HepG2 (cell line): ENCODE results near the gene TOX2. TPM values are rescaled to one million over a fixed set of nuclear protein-coding genes. Genes with fewer than 3 reads are reported as not detected.

Experiments
- CEBPB ChIP-seq: IDR thresholded peaks from 2 replicates; pipeline ENCODE4 v1.6.1; 2011; ENCODE audit warnings: low read depth, low read length, improper control_type of control experiment, borderline replicate concordance
- ELF1 ChIP-seq: sonication (generic); formaldehyde crosslinking; IDR thresholded peaks from 2 replicates; pipeline ENCODE4 v1.4.0; 2020; ENCODE audit warnings: missing genetic modification reagents
- FLYWCH1 ChIP-seq: sonication (generic); formaldehyde crosslinking; IDR thresholded peaks from 2 replicates; pipeline ENCODE4 v1.8.1; 2023; ENCODE audit warnings: mild to moderate bottlenecking, missing genetic modification reagents
- GABPA ChIP-seq, 2 experiments: IDR thresholded peaks; 2 replicates each; pipeline ENCODE4 v1.6.1; 2011 to 2016; ENCODE audit warnings: low read depth in 2 of 2, low read length in 1 of 2, missing biosample characterization in 1 of 2, missing genetic modification characterization in 1 of 2
- HNF4A ChIP-seq: sonication (generic); formaldehyde crosslinking; IDR thresholded peaks from 2 replicates; pipeline ENCODE4 v1.4.0; 2020; ENCODE audit warnings: missing genetic modification reagents
- HNRNPK ChIP-seq: fragments of 200-400 bp; formaldehyde crosslinking; IDR thresholded peaks from 2 replicates; pipeline ENCODE4 v1.6.1; 2018; ENCODE audit warnings: low read length, low read depth, moderate library complexity, mild to moderate bottlenecking; ENCODE audit not compliant: poor library complexity, severe bottlenecking
- ISX ChIP-seq: sonication (generic); formaldehyde crosslinking; conservative IDR thresholded peaks from 2 replicates; pipeline ENCODE4 v1.5.0; 2020; ENCODE audit warnings: missing genetic modification reagents
- KLF12 ChIP-seq: sonication (generic); formaldehyde crosslinking; IDR thresholded peaks from 2 replicates; pipeline ENCODE4 v1.4.0; 2020; ENCODE audit warnings: missing genetic modification reagents, borderline replicate concordance
- NFE2L2 ChIP-seq: fragments of 150-350 bp; IDR thresholded peaks from 2 replicates; pipeline ENCODE4 v1.6.1; 2014; ENCODE audit warnings: low read length
- NFKBIZ ChIP-seq: IDR thresholded peaks from 2 replicates; pipeline ENCODE4 v1.6.1; 2018; ENCODE audit warnings: missing genetic modification reagents, missing compliant biosample characterization
- NPAS2 ChIP-seq: sonication (generic); formaldehyde crosslinking; IDR thresholded peaks from 2 replicates; pipeline ENCODE4 v1.8.0; 2022; ENCODE audit warnings: mild to moderate bottlenecking, missing genetic modification reagents, borderline replicate concordance
- PAX8 ChIP-seq: sonication (generic); formaldehyde crosslinking; IDR thresholded peaks from 2 replicates; pipeline ENCODE4 v1.8.0; 2022; ENCODE audit warnings: mild to moderate bottlenecking, missing genetic modification reagents, borderline replicate concordance
- PBX2 ChIP-seq: IDR thresholded peaks from 2 replicates; pipeline ENCODE4 v1.6.1; 2016; ENCODE audit warnings: control low read depth
- STAG1 ChIP-seq: sonication (generic); formaldehyde crosslinking; IDR thresholded peaks from 2 replicates; pipeline ENCODE4 v1.4.0; 2020; ENCODE audit warnings: missing genetic modification reagents
- ZBTB14 ChIP-seq: sonication (generic); formaldehyde crosslinking; IDR thresholded peaks from 2 replicates; pipeline ENCODE4 v1.4.0; 2020; ENCODE audit warnings: missing genetic modification reagents
- ZEB1 ChIP-seq: IDR thresholded peaks from 2 replicates; pipeline ENCODE4 v1.6.1; 2012; ENCODE audit warnings: mild to moderate bottlenecking, low read depth, inconsistent platforms; ENCODE audit not compliant: insufficient replicate concordance
- ZNF317 ChIP-seq: sonication (generic); formaldehyde crosslinking; IDR thresholded peaks from 2 replicates; pipeline ENCODE4 v1.5.0; 2020; ENCODE audit warnings: mild to moderate bottlenecking, missing genetic modification reagents
- ZNF512B ChIP-seq: sonication (generic); formaldehyde crosslinking; IDR thresholded peaks from 2 replicates; pipeline ENCODE4 v1.5.1; 2020; ENCODE audit warnings: missing genetic modification reagents, mild to moderate bottlenecking, borderline replicate concordance
- ZNF556 ChIP-seq: sonication (generic); formaldehyde crosslinking; IDR thresholded peaks from 2 replicates; pipeline ENCODE4 v1.4.0; 2020; ENCODE audit warnings: mild to moderate bottlenecking, missing genetic modification reagents, borderline replicate concordance
- ZNF564 ChIP-seq: sonication (generic); formaldehyde crosslinking; IDR thresholded peaks from 2 replicates; pipeline ENCODE4 v1.8.1; 2023; ENCODE audit warnings: mild to moderate bottlenecking, missing genetic modification reagents
- ZNF672 ChIP-seq: sonication (generic); formaldehyde crosslinking; IDR thresholded peaks from 2 replicates; pipeline ENCODE4 v1.8.1; 2022; ENCODE audit warnings: missing genetic modification reagents
- ZNF878 ChIP-seq: sonication (generic); formaldehyde crosslinking; IDR thresholded peaks from 2 replicates; pipeline ENCODE4 v1.8.1; 2023; ENCODE audit warnings: mild to moderate bottlenecking, missing genetic modification reagents, moderate library complexity
- ZUFSP ChIP-seq: sonication (generic); formaldehyde crosslinking; IDR thresholded peaks from 2 replicates; pipeline ENCODE4 v1.9.0; 2021; ENCODE audit warnings: missing genetic modification reagents, mild to moderate bottlenecking, borderline replicate concordance
- polyA plus RNA-seq, 8 experiments: library from polyadenylated mRNA; depleted of rRNA in 3 of 8; stranded (reverse) in 7 of 8; unstranded in 1 of 8; fragments of >200 nt; fragmentation: Illumina TruSeq in 4 of 8; extraction: Trizol in 4 of 8; gene quantifications; 2 replicates each; pipeline versions ENCODE4 v1.2.1 to v1.2.3, GENCODE V29; 2011 to 2016; ENCODE audit warnings: low read depth in 4 of 8, missing spikeins in 1 of 8, mixed read lengths in 1 of 8; ENCODE audit not compliant: insufficient read depth in 1 of 8
- total RNA-seq, 5 experiments: library from RNA; depleted of rRNA; stranded (reverse); fragments of >200 nt; fragmentation: Illumina TruSeq; extraction: Trizol; gene quantifications; 2 replicates each; pipeline ENCODE4 v1.2.3, GENCODE V29; 2016; ENCODE audit warnings: low read depth in 1 of 5

Gene TOX2
- total and polyA plus RNA-seq, 2 of the 13 experiments (the other 11 are each of a cell fraction or from before 2014, with no cell fraction given): not detected

GRCh38 chr20:43959079-43959919, 44.6 kb downstream of the TOX2 start (continued):
- TF ChIP-seq ZNF672 (CRISPR knock-in tag) (no peak), CEBPB (peak; percentile 15; the same call in 1 of the 2 replicates), NFE2L2 (no peak), ZBTB14 (CRISPR knock-in tag) (no peak), ZNF556 (peak; percentile 81; the same call in 1 of the 2 replicates), ZUFSP (no peak), NPAS2 (CRISPR knock-in tag) (no peak), ZNF512B (no peak), ZNF878 (CRISPR knock-in tag) (0 out of 2 replicates have a peak, but pooled peaks have one; percentile 32), HNF4A (peak; percentile 96), ZEB1 (no peak), NFKBIZ (no peak), STAG1 (CRISPR knock-in tag) (no peak), PAX8 (CRISPR knock-in tag) (no peak), GABPA (IDR thresholded peaks at IDR 0.05; ENCODE audit: low read depth, low read length) (0 out of 2 replicates have a peak, but pooled peaks have one; percentile 32), GABPA (CRISPR knock-in tag; IDR thresholded peaks at IDR 0.05; ENCODE audit: low read depth) (peak; percentile 88), ZNF317 (CRISPR knock-in tag) (peak; percentile 90), HNRNPK (no peak), ELF1 (CRISPR knock-in tag) (peak; percentile 68), FLYWCH1 (CRISPR knock-in tag) (no peak), ZNF564 (CRISPR knock-in tag) (no peak), KLF12 (CRISPR knock-in tag) (no peak), ISX (CRISPR knock-in tag) (no peak), PBX2 (CRISPR knock-in tag) (no peak)
